Activated CD8-positive, alpha-beta memory T cell treated with anti-CD3 and anti-CD28 coated beads, Interleukin-2, amount 50 U/mL, for 1 hour (primary cell): ENCODE data around the gene MSI1.
"Not testable (repeated sequence)": the region's sequence is repeated elsewhere in the genome, so short reads cannot be mapped to it uniquely, and the experiment has no call there.

Experiments
- DNase-seq: peaks from one replicate; pipeline ENCODE4 v3.0.0-alpha.2; 2020; ENCODE audit errors: extremely low read depth

The MSI1 gene

GRCh38 chr12:120357104-120357503 lies 11.9 kb downstream of the MSI1 start:
- no peak for DNase-seq

- peak; percentile 21 for DNase-seq
Measured at GRCh38 chr12:120356567-120357030, 12.4 kb downstream of the MSI1 start.

- no peak for DNase-seq
Measured at GRCh38 chr12:120353556-120354317, 15.2 kb downstream of the MSI1 start.

- no peak for DNase-seq
Measured at GRCh38 chr12:120353136-120353535, 15.8 kb downstream of the MSI1 start.

GRCh38 chr12:120352117-120352516 lies 16.8 kb downstream of the MSI1 start:
- DNase-seq, result no peak

GRCh38 chr12:120350576-120351350 lies 18.2 kb downstream of the MSI1 start:
- DNase-seq, result no peak

- no peak for DNase-seq
Measured at GRCh38 chr12:120347766-120348165, 21.2 kb downstream of the MSI1 start.

GRCh38 chr12:120346681-120347080 lies 22.3 kb downstream of the MSI1 start:
- no peak for DNase-seq

GRCh38 chr12:120346031-120346430 lies 22.9 kb downstream of the MSI1 start:
- DNase-seq, result no peak

- no peak for DNase-seq
Measured at GRCh38 chr12:120343692-120344091, 25.3 kb downstream of the MSI1 start.

GRCh38 chr12:120343039-120343537 lies 25.9 kb downstream of the MSI1 start:
- no peak for DNase-seq

GRCh38 chr12:120342175-120343038 lies 26.6 kb downstream of the MSI1 start:
- DNase-seq, result no peak

- DNase-seq, result no peak
Measured at GRCh38 chr12:120339256-120339655, 29.7 kb downstream of the MSI1 start.

- no peak for DNase-seq
Measured at GRCh38 chr12:120337730-120338129, 31.2 kb downstream of the MSI1 start.

- not testable (repeated sequence) for DNase-seq
Measured at GRCh38 chr12:120336392-120336791, 32.6 kb downstream of the MSI1 start.

- not testable (repeated sequence) for DNase-seq
Measured at GRCh38 chr12:120335447-120335846, 33.5 kb downstream of the MSI1 start.

GRCh38 chr12:120332523-120332922 lies 36.4 kb downstream of the MSI1 start:
- DNase-seq, result no peak

GRCh38 chr12:120332041-120332440 lies 36.9 kb downstream of the MSI1 start:
- DNase-seq, result no peak

GRCh38 chr12:120331390-120331789 lies 37.6 kb downstream of the MSI1 start:
- no peak for DNase-seq

- no peak for DNase-seq
Measured at GRCh38 chr12:120328228-120328627, 40.7 kb downstream of the MSI1 start.

GRCh38 chr12:120327593-120327992 lies 41.4 kb downstream of the MSI1 start, which contains the start of gene PLA2G1B:
Gene PLA2G1B, minus strand, starts transcription at chr12:120327779. Its CDS starts 26 bp downstream, at chr12:120327753.
- DNase-seq, result no peak
